Mammary epithelial cell (primary cell): ENCODE measurements around the gene FGF10.

Experiments
- CTCF ChIP-seq, 2 donors: IDR thresholded peaks in 1 of 2; conservative IDR thresholded peaks in 1 of 2; 2 replicates each; pipeline ENCODE4 v1.5.1; 2011 to 2012; ENCODE audit warnings: inconsistent platforms in 2 of 2, low read length in 2 of 2, mild to moderate bottlenecking in 2 of 2, control low read depth in 1 of 2, low read depth in 1 of 2; ENCODE audit not compliant: insufficient read depth in 1 of 2; ENCODE audit errors: extremely low read depth in 1 of 2
- EZH2 ChIP-seq: IDR thresholded peaks from 2 replicates; pipeline ENCODE4 v1.6.1; 2012; ENCODE audit warnings: low read length, inconsistent platforms, borderline replicate concordance

- TF ChIP-seq CTCF (conservative IDR thresholded peaks at IDR 0.05 in 1 of 2, IDR thresholded peaks at IDR 0.05 in 1 of 2; ENCODE audit: extremely low read depth in 1 of 2, insufficient read depth in 1 of 2, low read depth in 1 of 2, low read length in 2 of 2) (no peak), EZH2 (no peak)
Measured at GRCh38 chr5:44356231-44356630, 33.0 kb downstream of the FGF10 start.
